Effector memory CD8-positive, alpha-beta T cell (primary cell): ENCODE measurements around the gene LMO1.

Source experiments
- ATAC-seq: fragments of 150-1000 bp; cut with Tn5 transposase; replicated peaks from 2 replicates; pipeline ENCODE4 v1.10.0; 2021; ENCODE audit warnings: mild to moderate bottlenecking, moderate library complexity
- DNase-seq, 3 experiments: peaks; one replicate each; pipeline ENCODE4 v3.0.0; 2021
- H3K27ac Mint-ChIP-seq, 2 donors: one replicate each; pipeline ENCODE4 v1.8.0; 2022; ENCODE audit warnings: mild to moderate bottlenecking in 2 of 2, mixed read lengths in 2 of 2, moderate library complexity in 2 of 2
- H3K27me3 Mint-ChIP-seq, 2 donors: one replicate each; pipeline ENCODE4 v1.8.0; 2022; ENCODE audit warnings: mixed read lengths in 2 of 2
- H3K36me3 Mint-ChIP-seq: one replicate; pipeline ENCODE4 v1.8.0; 2022; ENCODE audit warnings: mild to moderate bottlenecking, moderate library complexity, mixed read lengths; ENCODE audit not compliant: insufficient read depth
- H3K4me1 Mint-ChIP-seq, 2 donors: one replicate each; pipeline ENCODE4 v1.8.0; 2022; ENCODE audit warnings: low read depth in 2 of 2, mixed read lengths in 2 of 2
- H3K4me3 Mint-ChIP-seq, 2 donors: one replicate each; pipeline ENCODE4 v1.8.0; 2022; ENCODE audit warnings: mild to moderate bottlenecking in 2 of 2, mixed read lengths in 2 of 2, moderate library complexity in 2 of 2
- H3K9me3 Mint-ChIP-seq, 2 donors: one replicate each; pipeline ENCODE4 v1.8.0; 2022; ENCODE audit warnings: mixed read lengths in 2 of 2

The LMO1 gene

GRCh38 chr11:8285228-8285627 lies 21.6 kb upstream of the LMO1 start:
- no peak for ATAC-seq
- Mint-ChIP-seq H3K36me3 (no peaks in the 10 kb centered on the region), H3K4me3 (no peak overlapping the region), H3K4me1 (no peaks in the 10 kb centered on the region), H3K27me3 (peaks cover 21 to 36% of the 10 kb centered on the region in 2 donors), H3K9me3 (no peaks in the 10 kb centered on the region), H3K27ac (no peak overlapping the region)
- DNase-seq, result no peak

GRCh38 chr11:8283465-8284230 lies 20.0 kb upstream of the LMO1 start:
- Mint-ChIP-seq H3K36me3 (no peaks in the 10 kb centered on the region), H3K4me3 (no peak overlapping the region), H3K9me3 (no peaks in the 10 kb centered on the region), H3K27me3 (peaks cover 19 to 41% of the 10 kb centered on the region in 2 donors), H3K27ac (no peak overlapping the region), H3K4me1 (no peaks in the 10 kb centered on the region)
- no peak for ATAC-seq
- no peak for DNase-seq

- ATAC-seq (no peak), DNase-seq (no peak)
- Mint-ChIP-seq H3K36me3 (no peaks in the 10 kb centered on the region), H3K27ac (no peak overlapping the region), H3K4me3 (no peak overlapping the region), H3K4me1 (no peaks in the 10 kb centered on the region), H3K9me3 (no peaks in the 10 kb centered on the region), H3K27me3 (peaks cover 14 to 35% of the 10 kb centered on the region in 2 donors)
Measured at GRCh38 chr11:8283100-8283464, 19.4 kb upstream of the LMO1 start.

GRCh38 chr11:8282631-8283030 lies 19.0 kb upstream of the LMO1 start:
- no peak for ATAC-seq

GRCh38 chr11:8281266-8281665 lies 17.6 kb upstream of the LMO1 start:
- DNase-seq, result no peak
- Mint-ChIP-seq H3K36me3 (no peaks in the 10 kb centered on the region), H3K27me3 (peaks cover 19 to 38% of the 10 kb centered on the region in 2 donors), H3K27ac (no peak overlapping the region), H3K4me1 (no peaks in the 10 kb centered on the region), H3K9me3 (no peaks in the 10 kb centered on the region), H3K4me3 (no peak overlapping the region)
- ATAC-seq, result no peak

More at GRCh38 chr11:8282631-8283030, 19.0 kb upstream of the LMO1 start:
- Mint-ChIP-seq H3K27ac (no peak overlapping the region), H3K27me3 (peaks cover 14 to 34% of the 10 kb centered on the region in 2 donors), H3K4me3 (no peak overlapping the region), H3K4me1 (no peaks in the 10 kb centered on the region), H3K9me3 (no peaks in the 10 kb centered on the region), H3K36me3 (no peaks in the 10 kb centered on the region)
- DNase-seq, result no peak

GRCh38 chr11:8277691-8278090 lies 14.0 kb upstream of the LMO1 start:
- DNase-seq (no peak), ATAC-seq (no peak)
- Mint-ChIP-seq H3K27me3 (peaks cover 11 to 24% of the 10 kb centered on the region in 2 donors), H3K27ac (no peak overlapping the region), H3K4me3 (no peak overlapping the region), H3K9me3 (no peaks in the 10 kb centered on the region), H3K4me1 (no peaks in the 10 kb centered on the region), H3K36me3 (no peaks in the 10 kb centered on the region)

GRCh38 chr11:8276528-8276927 lies 12.8 kb upstream of the LMO1 start:
- ATAC-seq, result no peak
- no peak overlapping the region for H3K4me3 Mint-ChIP-seq
- H3K27me3 Mint-ChIP-seq, result peaks cover 16 to 26% of the 10 kb centered on the region in 2 donors
- H3K9me3 Mint-ChIP-seq, result no peaks in the 10 kb centered on the region
- H3K36me3 Mint-ChIP-seq, result no peaks in the 10 kb centered on the region
- H3K27ac Mint-ChIP-seq, result no peak overlapping the region
- no peak for DNase-seq
- no peaks in the 10 kb centered on the region for H3K4me1 Mint-ChIP-seq

GRCh38 chr11:8273287-8273686 lies 9.6 kb upstream of the LMO1 start:
- Mint-ChIP-seq H3K9me3 (no peaks in the 10 kb centered on the region), H3K27ac (no peak overlapping the region), H3K27me3 (peaks cover 40 to 48% of the 10 kb centered on the region in 2 donors), H3K4me1 (no peaks in the 10 kb centered on the region), H3K36me3 (no peaks in the 10 kb centered on the region), H3K4me3 (no peak overlapping the region)
- ATAC-seq, result no peak
- DNase-seq, result no peak

GRCh38 chr11:8271106-8271886 lies 7.6 kb upstream of the LMO1 start:
- ATAC-seq (no peak), DNase-seq (no peak)
- H3K9me3 Mint-ChIP-seq, result no peaks in the 10 kb centered on the region
- H3K27ac Mint-ChIP-seq, result no peak overlapping the region
- no peak overlapping the region for H3K4me3 Mint-ChIP-seq
- H3K36me3 Mint-ChIP-seq, result no peaks in the 10 kb centered on the region
- peaks cover 45 to 54% of the 10 kb centered on the region in 2 donors for H3K27me3 Mint-ChIP-seq
- H3K4me1 Mint-ChIP-seq, result no peaks in the 10 kb centered on the region

- no peak overlapping the region for H3K4me3 Mint-ChIP-seq
- H3K27ac Mint-ChIP-seq, result no peak overlapping the region
- no peaks in the 10 kb centered on the region for H3K4me1 Mint-ChIP-seq
- DNase-seq (no peak), ATAC-seq (no peak)
- no peaks in the 10 kb centered on the region for H3K36me3 Mint-ChIP-seq
- H3K27me3 Mint-ChIP-seq, result peaks cover 53 to 66% of the 10 kb centered on the region in 2 donors
- no peaks in the 10 kb centered on the region for H3K9me3 Mint-ChIP-seq
Measured at GRCh38 chr11:8269636-8270035, 6.0 kb upstream of the LMO1 start.

- ATAC-seq, result no peak
- no peak for DNase-seq
- Mint-ChIP-seq H3K36me3 (no peaks in the 10 kb centered on the region), H3K4me1 (peaks cover 5 to 6% of the 10 kb centered on the region in 2 donors), H3K4me3 (peak overlapping the region; percentile 10 to 68), H3K27ac (no peak overlapping the region), H3K27me3 (peaks cover 55 to 75% of the 10 kb centered on the region in 2 donors), H3K9me3 (no peaks in the 10 kb centered on the region)
Measured at GRCh38 chr11:8268530-8269400, 5.1 kb upstream of the LMO1 start.

- H3K4me1 Mint-ChIP-seq, result peaks cover 7 to 10% of the 10 kb centered on the region in 2 donors
- H3K27ac Mint-ChIP-seq, result no peak overlapping the region
- DNase-seq (no peak), ATAC-seq (peak; percentile 49)
- H3K4me3 Mint-ChIP-seq, result peak overlapping the region; percentile 27 to 65
- H3K27me3 Mint-ChIP-seq, result peaks cover 60 to 83% of the 10 kb centered on the region in 2 donors
- no peaks in the 10 kb centered on the region for H3K36me3 Mint-ChIP-seq
- no peaks in the 10 kb centered on the region for H3K9me3 Mint-ChIP-seq
Measured at GRCh38 chr11:8267831-8268529, 4.3 kb upstream of the LMO1 start.

- Mint-ChIP-seq H3K27me3 (peaks cover 60 to 90% of the 10 kb centered on the region in 2 donors), H3K9me3 (no peaks in the 10 kb centered on the region), H3K36me3 (no peaks in the 10 kb centered on the region), H3K27ac (no peak overlapping the region), H3K4me1 (peaks cover 10% of the 10 kb centered on the region in 2 donors), H3K4me3 (peak overlapping the region; percentile 27 to 65)
- ATAC-seq, result no peak
- DNase-seq, result no peak
Measured at GRCh38 chr11:8267280-8267679, 3.6 kb upstream of the LMO1 start.
